ENCODE data around the gene KRTAP4-12. TPM values are rescaled to one million over a fixed set of nuclear protein-coding genes. Genes with fewer than 3 reads are reported as not detected.
"Not testable (repeated sequence)": the region's sequence is repeated elsewhere in the genome, so short reads cannot be mapped to it uniquely, and the experiment has no call there.

KRTAP4-12 gene
- total RNA-seq, 1 experiment from 2014 or later, result not detected

- peaks cover 30% of the 10 kb centered on the region for H3K36me3 Mint-ChIP-seq
- no peaks in the 10 kb centered on the region for H3K4me1 Mint-ChIP-seq
- ATAC-seq, result no peak
- peaks cover 65% of the 10 kb centered on the region for H3K9me3 Mint-ChIP-seq
- ChIA-PET POLR2A (no interaction called here), CTCF (no interaction called here)
- no peak within 1 kb of the TSS for H3K4me3 Mint-ChIP-seq
- no peak for DNase-seq (ENCODE audit: low spot score)
- H3K27me3 Mint-ChIP-seq (ENCODE audit: low read depth), result peaks cover 5% of the 10 kb centered on the region
- no peak within 1 kb of the TSS for H3K27ac Mint-ChIP-seq
- TF ChIP-seq FOXP1 (CRISPR knock-in tag; IDR thresholded peaks at IDR 0.05; ENCODE audit: borderline replicate concordance) (no peak), E2F1 (CRISPR knock-in tag; IDR thresholded peaks at IDR 0.05) (no peak), PRRX2 (CRISPR knock-in tag; IDR thresholded peaks at IDR 0.05) (no peak), ZNF512 (CRISPR knock-in tag; IDR thresholded peaks at IDR 0.05; ENCODE audit: borderline replicate concordance) (no peak), ESRRA (CRISPR knock-in tag; IDR thresholded peaks at IDR 0.05; ENCODE audit: borderline replicate concordance) (no peak), E2F4 (CRISPR knock-in tag; IDR thresholded peaks at IDR 0.05; ENCODE audit: borderline replicate concordance, low read depth) (no peak), ZNF138 (CRISPR knock-in tag; conservative IDR thresholded peaks at IDR 0.05) (no peak), KAT7 (CRISPR knock-in tag; IDR thresholded peaks at IDR 0.05; ENCODE audit: borderline replicate concordance) (no peak)
Observed at GRCh38 chr17:41140360-41141131, 16.6 kb upstream of the KRTAP4-12 start, which contains the start of gene KRTAP4-6. KRTAP4-6 (minus strand) TSS chr17:41140544; CDS start chr17:41140487, 57 bp downstream.

GRCh38 chr17:41139865-41140264, 15.9 kb upstream of the KRTAP4-12 start:
- CTCF ChIA-PET; ATAC-seq; DNase-seq (ENCODE audit: low spot score); POLR2A ChIA-PET; H3K27me3 Mint-ChIP-seq (ENCODE audit: low read depth); H3K4me3 Mint-ChIP-seq; H3K27ac Mint-ChIP-seq; H3K4me1 Mint-ChIP-seq: not testable (repeated sequence)
- Mint-ChIP-seq H3K36me3 (peaks cover 28% of the 10 kb centered on the region), H3K9me3 (peaks cover 61% of the 10 kb centered on the region)

GRCh38 chr17:41133880-41134735, 10.1 kb upstream of the KRTAP4-12 start:
- no peak overlapping the region for H3K27ac Mint-ChIP-seq
- ChIA-PET POLR2A (no interaction called here), CTCF (no interaction called here)
- H3K4me3 Mint-ChIP-seq, result no peak overlapping the region
- no peak for ATAC-seq
- no peak for DNase-seq (ENCODE audit: low spot score)
- H3K36me3 Mint-ChIP-seq, result no peaks in the 10 kb centered on the region
- peaks cover 15% of the 10 kb centered on the region for H3K9me3 Mint-ChIP-seq
- no peaks in the 10 kb centered on the region for H3K27me3 Mint-ChIP-seq (ENCODE audit: low read depth)
- H3K4me1 Mint-ChIP-seq, result no peaks in the 10 kb centered on the region
- no peak for TF ChIP-seq ZNF121 (CRISPR knock-in tag; IDR thresholded peaks at IDR 0.05)
- TF ChIP-seq IRF2 (CRISPR knock-in tag; IDR thresholded peaks at IDR 0.05; ENCODE audit: borderline replicate concordance, low read depth), result no peak
- TF ChIP-seq ESRRA (CRISPR knock-in tag; IDR thresholded peaks at IDR 0.05; ENCODE audit: borderline replicate concordance), result no peak
- TF ChIP-seq MAX (CRISPR knock-in tag; IDR thresholded peaks at IDR 0.05), result no peak
- TF ChIP-seq ATF2 (CRISPR knock-in tag; IDR thresholded peaks at IDR 0.05; ENCODE audit: borderline replicate concordance, low read depth), result no peak
- TF ChIP-seq CREM (CRISPR knock-in tag; IDR thresholded peaks at IDR 0.05), result no peak
- no peak for TF ChIP-seq NFATC4 (CRISPR knock-in tag; IDR thresholded peaks at IDR 0.05)
- no peak for TF ChIP-seq PRDM15 (CRISPR knock-in tag; IDR thresholded peaks at IDR 0.05)
- TF ChIP-seq ZNF425 (CRISPR knock-in tag; conservative IDR thresholded peaks at IDR 0.05), result no peak

All from WTC11 (cell line).